Natural killer cell treated with Interleukin-12 subunit alpha and Interleukin-12 subunit beta and Interleukin-15 and Interleukin-18, amount 100 ng/mL, for 72 hours (primary cell): Measurements from ENCODE around the gene CELA3B. TPM values are rescaled to one million over a fixed set of nuclear protein-coding genes. Genes with fewer than 3 reads are reported as not detected.
"Not testable (repeated sequence)": the region's sequence is repeated elsewhere in the genome, so short reads cannot be mapped to it uniquely, and the experiment has no call there.

Source experiments
- ATAC-seq, 2 donors: fragments of 150-1000 bp; cut with Tn5 transposase in 1 of 2; sonication (Bioruptor Pico), chemical (Tn5 transposase) in 1 of 2; 2 replicates each; pipeline ENCODE4 v1.10.0; 2021
- DNase-seq: peaks from one replicate; pipeline ENCODE4 v3.0.0; 2022; ENCODE audit warnings: low spot score
- H3K27ac Mint-ChIP-seq, 2 donors: 1 replicate in 1 of 2; 2 replicates in 1 of 2; pipeline ENCODE4 v1.8.0; 2022; ENCODE audit warnings: mixed read lengths in 2 of 2, mild to moderate bottlenecking in 1 of 2, moderate library complexity in 1 of 2
- H3K27me3 Mint-ChIP-seq, 2 donors: 1 replicate in 1 of 2; 2 replicates in 1 of 2; pipeline ENCODE4 v1.8.0; 2022; ENCODE audit warnings: mixed read lengths in 2 of 2
- H3K36me3 Mint-ChIP-seq: one replicate; pipeline ENCODE4 v1.8.0; 2022; ENCODE audit warnings: mixed read lengths
- H3K4me1 Mint-ChIP-seq, 2 donors: 1 replicate in 1 of 2; 2 replicates in 1 of 2; pipeline ENCODE4 v1.8.0; 2022; ENCODE audit warnings: low read depth in 2 of 2, mixed read lengths in 2 of 2, mild to moderate bottlenecking in 1 of 2
- H3K4me3 Mint-ChIP-seq: one replicate; pipeline ENCODE4 v1.8.0; 2022; ENCODE audit warnings: mixed read lengths
- H3K9me3 Mint-ChIP-seq: 2 replicates; pipeline ENCODE4 v1.8.0; 2022; ENCODE audit warnings: mixed read lengths
- total RNA-seq, 2 donors: library from RNA; stranded (reverse); gene quantifications; one replicate each; pipeline ENCODE4 v1.2.3, GENCODE V29; 2022

Gene CELA3B
- total RNA-seq, 2 donors from 2014 or later: not detected

- peak; percentile 74 for DNase-seq
- ATAC-seq: peak; percentile 85 to 92
- Mint-ChIP-seq H3K4me1 (peaks cover 7 to 14% of the 10 kb centered on the region in 2 donors), H3K36me3 (no peaks in the 10 kb centered on the region), H3K27ac (peak overlapping the region in 1 of 2 donors; percentile 64), H3K9me3 (no peaks in the 10 kb centered on the region), H3K27me3 (peaks cover 13 to 23% of the 10 kb centered on the region in 2 donors), H3K4me3 (peak overlapping the region; percentile 90)
These were observed 39.3 kb upstream of the CELA3B start for GRCh38 chr1:21937372-21938121.

- Mint-ChIP-seq H3K27ac (no peak overlapping the region), H3K4me3 (peak overlapping the region; percentile 90)
These were observed 37.9 kb upstream of the CELA3B start for GRCh38 chr1:21938732-21939538.

GRCh38 chr1:21939650-21940374 lies 37.0 kb upstream of the CELA3B start:
- no peak for ATAC-seq
- Mint-ChIP-seq H3K4me3 (no peak overlapping the region), H3K9me3 (no peaks in the 10 kb centered on the region), H3K27ac (no peak overlapping the region), H3K4me1 (peaks cover 7 to 14% of the 10 kb centered on the region in 2 donors), H3K27me3 (peaks cover 13 to 18% of the 10 kb centered on the region in 2 donors), H3K36me3 (no peaks in the 10 kb centered on the region)
- no peak for DNase-seq

More at GRCh38 chr1:21938732-21939538, 37.9 kb upstream of the CELA3B start:
- peaks cover 7 to 14% of the 10 kb centered on the region in 2 donors for H3K4me1 Mint-ChIP-seq
- H3K27me3 Mint-ChIP-seq: peaks cover 13 to 22% of the 10 kb centered on the region in 2 donors
- no peaks in the 10 kb centered on the region for H3K9me3 Mint-ChIP-seq
- H3K36me3 Mint-ChIP-seq: no peaks in the 10 kb centered on the region
- DNase-seq (no peak), ATAC-seq (no peak)

- H3K4me1 Mint-ChIP-seq: peaks cover 7 to 13% of the 10 kb centered on the region in 2 donors
- no peak overlapping the region for H3K27ac Mint-ChIP-seq
- H3K9me3 Mint-ChIP-seq: no peaks in the 10 kb centered on the region
These were observed 36.3 kb upstream of the CELA3B start for GRCh38 chr1:21940492-21940891.

GRCh38 chr1:21941370-21941769 lies 35.5 kb upstream of the CELA3B start:
- ATAC-seq: no peak
- peaks cover 13% of the 10 kb centered on the region in 2 donors for H3K27me3 Mint-ChIP-seq
- no peaks in the 10 kb centered on the region for H3K9me3 Mint-ChIP-seq

More at GRCh38 chr1:21940492-21940891, 36.3 kb upstream of the CELA3B start:
- ATAC-seq: no peak
- H3K4me3 Mint-ChIP-seq: no peak overlapping the region
- DNase-seq: no peak
- peaks cover 13 to 16% of the 10 kb centered on the region in 2 donors for H3K27me3 Mint-ChIP-seq
- no peaks in the 10 kb centered on the region for H3K36me3 Mint-ChIP-seq

GRCh38 chr1:21942464-21942863 lies 34.4 kb upstream of the CELA3B start:
- H3K27me3 Mint-ChIP-seq: peaks cover 10 to 13% of the 10 kb centered on the region in 2 donors
- ATAC-seq: no peak
- no peaks in the 10 kb centered on the region for H3K36me3 Mint-ChIP-seq
- H3K4me1 Mint-ChIP-seq: peaks cover 6 to 9% of the 10 kb centered on the region in 2 donors
- DNase-seq: no peak
- no peak overlapping the region for H3K27ac Mint-ChIP-seq
- no peaks in the 10 kb centered on the region for H3K9me3 Mint-ChIP-seq
- H3K4me3 Mint-ChIP-seq: no peak overlapping the region

More at GRCh38 chr1:21941370-21941769, 35.5 kb upstream of the CELA3B start:
- no peaks in the 10 kb centered on the region for H3K36me3 Mint-ChIP-seq
- H3K4me1 Mint-ChIP-seq: peaks cover 7 to 10% of the 10 kb centered on the region in 2 donors
- DNase-seq: no peak
- H3K27ac Mint-ChIP-seq: no peak overlapping the region
- H3K4me3 Mint-ChIP-seq: no peak overlapping the region

- not testable (repeated sequence) for H3K27ac Mint-ChIP-seq, H3K4me1 Mint-ChIP-seq, ATAC-seq, H3K9me3 Mint-ChIP-seq, H3K36me3 Mint-ChIP-seq, H3K4me3 Mint-ChIP-seq, H3K27me3 Mint-ChIP-seq, DNase-seq
These were observed 33.7 kb upstream of the CELA3B start for GRCh38 chr1:21942959-21943640.

- H3K9me3 Mint-ChIP-seq: no peaks in the 10 kb centered on the region
- ATAC-seq (no peak), DNase-seq (no peak)
- no peaks in the 10 kb centered on the region for H3K36me3 Mint-ChIP-seq
- peaks cover 0 to 3% of the 10 kb centered on the region in 2 donors for H3K27me3 Mint-ChIP-seq
- no peaks in the 10 kb centered on the region for H3K4me1 Mint-ChIP-seq
- no peak overlapping the region for H3K4me3 Mint-ChIP-seq
- no peak overlapping the region for H3K27ac Mint-ChIP-seq
These were observed 32.1 kb upstream of the CELA3B start for GRCh38 chr1:21944733-21945073.

- DNase-seq: no peak
- no peaks in the 10 kb centered on the region for H3K9me3 Mint-ChIP-seq
- no peaks in the 10 kb centered on the region for H3K4me1 Mint-ChIP-seq
- ATAC-seq: no peak
- no peaks in the 10 kb centered on the region for H3K27me3 Mint-ChIP-seq
- no peaks in the 10 kb centered on the region for H3K36me3 Mint-ChIP-seq
- no peak overlapping the region for H3K27ac Mint-ChIP-seq
- H3K4me3 Mint-ChIP-seq: no peak overlapping the region
These were observed 29.8 kb upstream of the CELA3B start for GRCh38 chr1:21946836-21947587.

- H3K27ac Mint-ChIP-seq: no peak overlapping the region
- no peaks in the 10 kb centered on the region for H3K27me3 Mint-ChIP-seq
- no peaks in the 10 kb centered on the region for H3K9me3 Mint-ChIP-seq
- H3K4me1 Mint-ChIP-seq: no peaks in the 10 kb centered on the region
- no peaks in the 10 kb centered on the region for H3K36me3 Mint-ChIP-seq
- DNase-seq (no peak), ATAC-seq (peak in 1 of 2 donors; percentile 28)
- H3K4me3 Mint-ChIP-seq: no peak overlapping the region
These were observed 26.1 kb upstream of the CELA3B start for GRCh38 chr1:21950734-21951133.

- Mint-ChIP-seq H3K9me3 (no peaks in the 10 kb centered on the region), H3K4me3 (no peak overlapping the region), H3K4me1 (no peaks in the 10 kb centered on the region), H3K27ac (no peak overlapping the region), H3K36me3 (no peaks in the 10 kb centered on the region), H3K27me3 (no peaks in the 10 kb centered on the region)
- DNase-seq (no peak), ATAC-seq (no peak)
These were observed 25.5 kb upstream of the CELA3B start for GRCh38 chr1:21951226-21951870.

GRCh38 chr1:21952786-21953520 lies 23.9 kb upstream of the CELA3B start:
- Mint-ChIP-seq H3K36me3 (no peaks in the 10 kb centered on the region), H3K4me1 (peaks cover 0 to 4% of the 10 kb centered on the region in 2 donors), H3K27ac (no peak overlapping the region), H3K9me3 (no peaks in the 10 kb centered on the region), H3K4me3 (no peak overlapping the region), H3K27me3 (peaks cover under 1% of the 10 kb centered on the region in 2 donors)
- DNase-seq (no peak), ATAC-seq (no peak)
